ENCODE data around the gene PDSS2. TPM values are rescaled to one million over a fixed set of nuclear protein-coding genes. Genes with fewer than 3 reads are reported as not detected.

Gene PDSS2
- polyA plus RNA-seq, 3 donors: 10.1 to 13.9 (median 13.3) TPM

DNA sequence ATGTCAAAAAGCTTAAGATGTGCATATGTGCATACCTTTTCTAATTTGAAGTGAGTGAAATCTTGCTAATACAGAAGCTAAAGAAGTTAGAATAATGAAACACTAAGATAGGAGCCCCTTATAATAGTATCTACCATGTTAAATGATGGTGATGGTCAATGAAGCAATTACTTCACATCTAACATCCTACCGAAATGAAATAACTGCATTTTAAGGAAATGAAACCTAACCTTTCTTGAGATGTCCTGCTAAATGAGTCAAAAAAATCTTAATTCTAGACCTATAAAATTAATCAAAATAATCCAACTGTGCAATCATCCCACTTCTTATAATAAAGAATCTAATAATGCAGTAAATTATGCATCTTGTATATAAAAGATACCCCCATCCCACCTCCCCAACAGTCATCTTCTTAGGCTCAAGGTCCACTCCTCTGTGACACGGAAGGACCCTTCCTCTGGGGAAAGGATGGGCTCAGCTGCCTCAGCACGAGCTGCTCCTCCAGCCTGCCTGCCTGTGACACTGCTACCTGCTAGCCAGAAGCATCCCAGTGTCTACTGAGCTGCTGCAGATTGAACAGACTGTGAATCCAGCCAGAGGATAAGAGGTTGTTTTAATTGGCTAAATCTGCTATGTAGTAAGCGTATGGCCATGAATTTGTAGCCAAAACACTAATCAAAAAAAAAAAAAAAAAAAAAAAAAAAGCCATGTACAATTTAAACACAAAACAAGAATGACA is 214.5 kb downstream of the PDSS2 start:
- H4K20me1 ChIP-seq (ENCODE audit: insufficient read depth, low read length): no peaks in the 10 kb centered on the region
- peaks cover 0 to 4% (median 3%) of the 10 kb centered on the region in 7 donors for H3K9me3 Mint-ChIP-seq
- H3K27ac Mint-ChIP-seq: no peak overlapping the region
- H3K36me3 ChIP-seq (replicated peaks in 1 of 2; ENCODE audit: control insufficient read depth in 1 of 2, insufficient read depth in 2 of 2, low read length in 2 of 2): no peaks in the 10 kb centered on the region
- peaks cover 0 to 2% (median 1%) of the 10 kb centered on the region in 3 donors for H3K27me3 Mint-ChIP-seq (ENCODE audit: low read depth in 3 of 3)
- H3K9me3 ChIP-seq (replicated peaks in 1 of 2; ENCODE audit: control insufficient read depth in 1 of 2, insufficient read depth in 1 of 2, low read length in 2 of 2): no peaks in the 10 kb centered on the region
- peaks cover 6 to 13% of the 10 kb centered on the region in 2 donors for H3K36me3 Mint-ChIP-seq
- H3K4me3 ChIP-seq (replicated peaks in 1 of 3; ENCODE audit: low read depth in 2 of 3, low read length in 3 of 3): no peak overlapping the region
- no peaks in the 10 kb centered on the region for H3K4me1 Mint-ChIP-seq
- H3K4me2 ChIP-seq (replicated peaks; ENCODE audit: extremely low read depth, low read length, poor library complexity, severe bottlenecking): no peak overlapping the region
- no peaks in the 10 kb centered on the region for H3K79me2 ChIP-seq (ENCODE audit: insufficient read depth, low read length)
- intact Hi-C loops (cut with micrococcal nuclease): no loop called here
- TF ChIP-seq, protein P1, sequence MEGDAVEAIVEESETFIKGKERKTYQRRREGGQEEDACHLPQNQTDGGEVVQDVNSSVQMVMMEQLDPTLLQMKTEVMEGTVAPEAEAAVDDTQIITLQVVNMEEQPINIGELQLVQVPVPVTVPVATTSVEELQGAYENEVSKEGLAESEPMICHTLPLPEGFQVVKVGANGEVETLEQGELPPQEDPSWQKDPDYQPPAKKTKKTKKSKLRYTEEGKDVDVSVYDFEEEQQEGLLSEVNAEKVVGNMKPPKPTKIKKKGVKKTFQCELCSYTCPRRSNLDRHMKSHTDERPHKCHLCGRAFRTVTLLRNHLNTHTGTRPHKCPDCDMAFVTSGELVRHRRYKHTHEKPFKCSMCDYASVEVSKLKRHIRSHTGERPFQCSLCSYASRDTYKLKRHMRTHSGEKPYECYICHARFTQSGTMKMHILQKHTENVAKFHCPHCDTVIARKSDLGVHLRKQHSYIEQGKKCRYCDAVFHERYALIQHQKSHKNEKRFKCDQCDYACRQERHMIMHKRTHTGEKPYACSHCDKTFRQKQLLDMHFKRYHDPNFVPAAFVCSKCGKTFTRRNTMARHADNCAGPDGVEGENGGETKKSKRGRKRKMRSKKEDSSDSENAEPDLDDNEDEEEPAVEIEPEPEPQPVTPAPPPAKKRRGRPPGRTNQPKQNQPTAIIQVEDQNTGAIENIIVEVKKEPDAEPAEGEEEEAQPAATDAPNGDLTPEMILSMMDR (IDR thresholded peaks at IDR 0.05): no peak
- no peaks in the 10 kb centered on the region for H3K4me1 ChIP-seq (ENCODE audit: control insufficient read depth in 1 of 2, insufficient read depth in 2 of 2, low read length in 2 of 2)
- no peak overlapping the region for H3K4me3 Mint-ChIP-seq
- H3K27ac ChIP-seq (ENCODE audit: low read depth in 1 of 2, low read length in 2 of 2): no peak overlapping the region
- no CpG with 5 or more reads among the region's 4 CpGs for WGBS (ENCODE audit: insufficient coverage)
- no peak overlapping the region for H2AFZ ChIP-seq (ENCODE audit: insufficient read depth, low read depth, low read length, poor library complexity, severe bottlenecking)
- DNase-seq: no peak
- H3K9ac ChIP-seq (ENCODE audit: insufficient read depth, low read length, poor library complexity, severe bottlenecking): no peak overlapping the region
- no peaks in the 10 kb centered on the region for H3K27me3 ChIP-seq (ENCODE audit: control insufficient read depth in 2 of 2, insufficient read depth in 2 of 2, low read length in 2 of 2)

DNA sequence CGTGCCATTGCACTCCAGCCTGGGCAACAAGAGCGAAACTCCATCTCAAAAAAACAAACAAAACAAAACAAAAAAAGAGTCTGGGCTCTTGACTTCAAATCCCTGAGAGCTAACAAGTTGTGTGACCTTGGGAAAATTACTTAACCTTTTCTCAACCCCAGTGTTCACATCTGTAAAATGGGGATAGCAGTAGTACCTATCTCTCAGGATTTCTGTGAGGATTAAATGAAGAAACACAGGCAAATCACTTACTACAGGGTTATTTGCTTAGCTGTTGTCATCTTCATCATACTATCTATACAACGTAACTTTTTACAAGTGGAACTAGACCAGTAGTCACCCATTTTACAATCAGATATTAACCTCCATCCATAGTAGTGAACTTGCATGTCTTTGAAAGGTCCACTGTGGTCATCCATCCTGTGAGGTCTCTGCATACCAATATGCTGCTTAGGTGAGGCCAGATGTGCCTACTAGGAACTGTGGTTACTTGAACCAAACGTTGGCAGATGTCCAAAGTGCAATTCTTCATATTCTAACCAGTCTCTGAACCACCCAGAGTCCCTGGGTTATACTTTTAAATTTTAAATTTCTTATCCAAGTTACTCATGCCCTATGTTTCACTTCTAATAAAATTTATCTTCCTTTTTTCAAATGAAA is 215.2 kb downstream of the PDSS2 start:
- no peak overlapping the region for H3K4me2 ChIP-seq (replicated peaks; ENCODE audit: extremely low read depth, low read length, poor library complexity, severe bottlenecking)
- no peak overlapping the region for H3K27ac Mint-ChIP-seq

More for the DNA sequence above, 215.2 kb downstream of the PDSS2 start:
- Mint-ChIP-seq H3K4me1 (no peaks in the 10 kb centered on the region), H3K9me3 (peaks cover 0 to 4% (median 3%) of the 10 kb centered on the region in 7 donors), H3K36me3 (peaks cover 6 to 13% of the 10 kb centered on the region in 2 donors), H3K4me3 (no peak overlapping the region), H3K27me3 (ENCODE audit: low read depth in 3 of 3) (peaks cover 0 to 2% (median 1%) of the 10 kb centered on the region in 3 donors)
- Histone ChIP-seq H3K27me3 (ENCODE audit: control insufficient read depth in 2 of 2, insufficient read depth in 2 of 2, low read length in 2 of 2) (no peaks in the 10 kb centered on the region), H3K36me3 (replicated peaks in 1 of 2; ENCODE audit: control insufficient read depth in 1 of 2, insufficient read depth in 2 of 2, low read length in 2 of 2) (no peaks in the 10 kb centered on the region), H2AFZ (ENCODE audit: insufficient read depth, low read depth, low read length, poor library complexity, severe bottlenecking) (no peak overlapping the region), H3K27ac (ENCODE audit: low read depth in 1 of 2, low read length in 2 of 2) (no peak overlapping the region), H3K9me3 (replicated peaks in 1 of 2; ENCODE audit: control insufficient read depth in 1 of 2, insufficient read depth in 1 of 2, low read length in 2 of 2) (no peaks in the 10 kb centered on the region), H3K4me1 (ENCODE audit: control insufficient read depth in 1 of 2, insufficient read depth in 2 of 2, low read length in 2 of 2) (no peaks in the 10 kb centered on the region), H3K4me3 (replicated peaks in 1 of 3; ENCODE audit: low read depth in 2 of 3, low read length in 3 of 3) (no peak overlapping the region), H3K79me2 (ENCODE audit: insufficient read depth, low read length) (no peaks in the 10 kb centered on the region), H3K9ac (ENCODE audit: insufficient read depth, low read length, poor library complexity, severe bottlenecking) (no peak overlapping the region), H4K20me1 (ENCODE audit: insufficient read depth, low read length) (no peaks in the 10 kb centered on the region)
- intact Hi-C loops (cut with micrococcal nuclease): no loop called here
- 75% methylated on average over 1 of the region's 4 CpGs for WGBS (ENCODE audit: insufficient coverage)
- TF ChIP-seq, protein P1 (IDR thresholded peaks at IDR 0.05): no peak
- no peak for DNase-seq
